Loucy (cell line): ENCODE data around the gene ADRM1.

Experiments used
- CTCF ChIP-seq: fragments of 200-600 bp; sonication (generic); conservative IDR thresholded peaks from 2 replicates; pipeline ENCODE4 v1.5.1; 2014; ENCODE audit warnings: mild to moderate bottlenecking, antibody characterized with exemption, low read length
- EZH2phosphoT487 ChIP-seq: fragments of 200-600 bp; IDR thresholded peaks from 2 replicates; pipeline ENCODE4 v1.6.1; 2018; ENCODE audit warnings: antibody characterized with exemption, mild to moderate bottlenecking, moderate library complexity, borderline replicate concordance

GRCh38 chr20:62275219-62275618 is 27.6 kb upstream of the ADRM1 start:
- no peak for TF ChIP-seq CTCF
- TF ChIP-seq EZH2phosphoT487, result no peak
